ENCODE measurements around the gene TEX29.

The TEX29 gene

GRCh38 chr13:111387026-111387871 lies 66.8 kb downstream of the TEX29 start:
- Histone ChIP-seq H2AFZ (ENCODE audit: low read depth, low read length, severe bottlenecking) (no peak overlapping the region), H4K20me1 (ENCODE audit: low read depth, low read length) (no peaks in the 10 kb centered on the region), H3K36me3 (ENCODE audit: low read length) (no peaks in the 10 kb centered on the region), H3K4me2 (ENCODE audit: low read depth, low read length, poor library complexity, severe bottlenecking) (no peak overlapping the region), H3K27me3 (ENCODE audit: low read length) (no peaks in the 10 kb centered on the region), H3K27ac (ENCODE audit: low read depth, low read length) (no peak overlapping the region), H3F3A (ENCODE audit: insufficient read depth) (no peaks in the 10 kb centered on the region), H3K4me3 (ENCODE audit: insufficient read depth, low read length, poor library complexity, severe bottlenecking) (no peak overlapping the region), H3K9me3 (ENCODE audit: insufficient read depth, low read length) (no peaks in the 10 kb centered on the region), H3K79me2 (ENCODE audit: insufficient read depth, low read length) (no peaks in the 10 kb centered on the region), H3K9me2 (replicated peaks; ENCODE audit: insufficient read depth, low read length) (no peaks in the 10 kb centered on the region), H3K9ac (ENCODE audit: low read length) (no peak overlapping the region)
- no peak for TF ChIP-seq EZH2phosphoT487 (conservative IDR thresholded peaks at IDR 0.05; ENCODE audit: low read length)
- no peak for TF ChIP-seq CTCF (IDR thresholded peaks at IDR 0.05; ENCODE audit: insufficient read depth, low read length, poor library complexity, severe bottlenecking)

- H3F3A ChIP-seq (ENCODE audit: insufficient read depth): no peaks in the 10 kb centered on the region
- H3K9ac ChIP-seq (ENCODE audit: low read length): no peak overlapping the region
- H3K4me2 ChIP-seq (ENCODE audit: low read depth, low read length, poor library complexity, severe bottlenecking): no peak overlapping the region
- no peaks in the 10 kb centered on the region for H4K20me1 ChIP-seq (ENCODE audit: low read depth, low read length)
- no peaks in the 10 kb centered on the region for H3K36me3 ChIP-seq (ENCODE audit: low read length)
- no peak overlapping the region for H3K27ac ChIP-seq (ENCODE audit: low read depth, low read length)
- H3K79me2 ChIP-seq (ENCODE audit: insufficient read depth, low read length): no peaks in the 10 kb centered on the region
- H3K9me2 ChIP-seq (replicated peaks; ENCODE audit: insufficient read depth, low read length): no peaks in the 10 kb centered on the region
- TF ChIP-seq CTCF (IDR thresholded peaks at IDR 0.05; ENCODE audit: insufficient read depth, low read length, poor library complexity, severe bottlenecking) (no peak), EZH2phosphoT487 (conservative IDR thresholded peaks at IDR 0.05; ENCODE audit: low read length) (no peak)
- H3K4me3 ChIP-seq (ENCODE audit: insufficient read depth, low read length, poor library complexity, severe bottlenecking): no peak overlapping the region
- no peaks in the 10 kb centered on the region for H3K27me3 ChIP-seq (ENCODE audit: low read length)
- no peaks in the 10 kb centered on the region for H3K9me3 ChIP-seq (ENCODE audit: insufficient read depth, low read length)
- no peak overlapping the region for H2AFZ ChIP-seq (ENCODE audit: low read depth, low read length, severe bottlenecking)
Measured at GRCh38 chr13:111387945-111388600, 67.6 kb downstream of the TEX29 start.

- Histone ChIP-seq H2AFZ (ENCODE audit: low read depth, low read length, severe bottlenecking) (no peak overlapping the region), H3K4me3 (ENCODE audit: insufficient read depth, low read length, poor library complexity, severe bottlenecking) (no peak overlapping the region), H3K9me2 (replicated peaks; ENCODE audit: insufficient read depth, low read length) (no peaks in the 10 kb centered on the region), H4K20me1 (ENCODE audit: low read depth, low read length) (no peaks in the 10 kb centered on the region), H3K9me3 (ENCODE audit: insufficient read depth, low read length) (no peaks in the 10 kb centered on the region), H3K27me3 (ENCODE audit: low read length) (no peaks in the 10 kb centered on the region), H3K9ac (ENCODE audit: low read length) (no peak overlapping the region), H3K36me3 (ENCODE audit: low read length) (no peaks in the 10 kb centered on the region), H3K27ac (ENCODE audit: low read depth, low read length) (no peak overlapping the region), H3F3A (ENCODE audit: insufficient read depth) (no peaks in the 10 kb centered on the region), H3K79me2 (ENCODE audit: insufficient read depth, low read length) (no peaks in the 10 kb centered on the region), H3K4me2 (ENCODE audit: low read depth, low read length, poor library complexity, severe bottlenecking) (no peak overlapping the region)
- TF ChIP-seq EZH2phosphoT487 (conservative IDR thresholded peaks at IDR 0.05; ENCODE audit: low read length): no peak
- no peak for TF ChIP-seq CTCF (IDR thresholded peaks at IDR 0.05; ENCODE audit: insufficient read depth, low read length, poor library complexity, severe bottlenecking)
Measured at GRCh38 chr13:111388851-111389500, 68.5 kb downstream of the TEX29 start.

Measured in SU-DHL-6 (cell line).